OCI-LY7 (cell line): ENCODE results near the gene CEP72.

Experiments used
- EZH2phosphoT487 ChIP-seq: fragments of 200-600 bp; sonication (generic); IDR thresholded peaks from 2 replicates; pipeline ENCODE4 v1.6.1; 2018; ENCODE audit warnings: low read depth, borderline replicate concordance, mild to moderate bottlenecking, mixed run types, antibody characterized with exemption, low read length, moderate library complexity, mixed read lengths
- TF ChIP-seq, protein P1 (sequence below): fragments of 200-600 bp; sonication (generic); conservative IDR thresholded peaks from 2 replicates; pipeline ENCODE4 v1.5.1; 2014; ENCODE audit warnings: mild to moderate bottlenecking, antibody characterized with exemption, low read length, moderate library complexity, mixed read lengths

DNA sequence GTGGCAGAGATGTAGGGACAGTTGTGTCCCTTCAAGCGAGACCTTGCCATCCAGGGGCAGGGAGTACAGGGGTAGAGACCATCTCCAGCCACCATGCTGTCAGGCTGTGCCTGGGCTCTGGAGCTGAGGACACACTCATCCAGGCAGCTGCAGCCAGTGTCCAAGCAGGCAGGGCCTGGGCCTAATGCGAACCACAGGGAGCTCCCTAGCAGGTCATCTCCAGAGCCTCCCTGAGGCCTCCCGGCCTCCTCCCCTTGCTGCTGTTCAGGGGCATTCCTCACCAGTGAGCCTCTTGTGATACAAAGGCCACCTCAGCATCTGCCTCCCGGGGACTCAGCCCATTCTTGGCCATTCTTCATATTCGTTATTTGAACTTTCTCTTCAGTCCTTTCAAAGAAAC lies 46.0 kb downstream of the CEP72 start:
- TF ChIP-seq, protein P1, sequence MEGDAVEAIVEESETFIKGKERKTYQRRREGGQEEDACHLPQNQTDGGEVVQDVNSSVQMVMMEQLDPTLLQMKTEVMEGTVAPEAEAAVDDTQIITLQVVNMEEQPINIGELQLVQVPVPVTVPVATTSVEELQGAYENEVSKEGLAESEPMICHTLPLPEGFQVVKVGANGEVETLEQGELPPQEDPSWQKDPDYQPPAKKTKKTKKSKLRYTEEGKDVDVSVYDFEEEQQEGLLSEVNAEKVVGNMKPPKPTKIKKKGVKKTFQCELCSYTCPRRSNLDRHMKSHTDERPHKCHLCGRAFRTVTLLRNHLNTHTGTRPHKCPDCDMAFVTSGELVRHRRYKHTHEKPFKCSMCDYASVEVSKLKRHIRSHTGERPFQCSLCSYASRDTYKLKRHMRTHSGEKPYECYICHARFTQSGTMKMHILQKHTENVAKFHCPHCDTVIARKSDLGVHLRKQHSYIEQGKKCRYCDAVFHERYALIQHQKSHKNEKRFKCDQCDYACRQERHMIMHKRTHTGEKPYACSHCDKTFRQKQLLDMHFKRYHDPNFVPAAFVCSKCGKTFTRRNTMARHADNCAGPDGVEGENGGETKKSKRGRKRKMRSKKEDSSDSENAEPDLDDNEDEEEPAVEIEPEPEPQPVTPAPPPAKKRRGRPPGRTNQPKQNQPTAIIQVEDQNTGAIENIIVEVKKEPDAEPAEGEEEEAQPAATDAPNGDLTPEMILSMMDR: no peak
- TF ChIP-seq EZH2phosphoT487: no peak
